ENCODE data around the gene AQP2. TPM values are rescaled to one million over a fixed set of nuclear protein-coding genes. Genes with fewer than 3 reads are reported as not detected.

The AQP2 gene
- total and polyA plus RNA-seq, 4 experiments from 2014 or later, result not detected

GRCh38 chr12:49959685-49960473 is 9.3 kb downstream of the AQP2 start:
- ChIA-PET CTCF (ENCODE audit: partially characterized antibody) (interaction anchor here (0.8 to 3.3 kb wide), 3 partner anchors 8 to 14 kb away, joined by 3 to 31 read pairs (median 20); no protein-coding TSS in a partner anchor), POLR2A (ENCODE audit: partially characterized antibody) (no interaction called here)
- peaks cover 6 to 13% (median 7%) of the 10 kb centered on the region in 4 donors for H3K4me1 Mint-ChIP-seq
- Histone ChIP-seq H3K4me1 (ENCODE audit: insufficient read depth, low read length) (no peaks in the 10 kb centered on the region), H3K27ac (ENCODE audit: low read depth, low read length) (no peak overlapping the region), H3K36me3 (ENCODE audit: insufficient read depth, low read length) (no peaks in the 10 kb centered on the region), H3K4me3 (ENCODE audit: low read length in 2 of 2) (no peak overlapping the region), H3K27me3 (ENCODE audit: insufficient read depth, low read length) (peaks cover 21% of the 10 kb centered on the region), H3K9me3 (ENCODE audit: control insufficient read depth in 1 of 2, low read length in 2 of 2) (no peaks in the 10 kb centered on the region)
- H3K27ac Mint-ChIP-seq, result no peak overlapping the region
- peak overlapping the region in 6 of 8 donors; percentile 41 to 78 (median 60) for H3K4me3 Mint-ChIP-seq
- intact Hi-C loops (cut with micrococcal nuclease), result loop anchor here (10.0 kb wide), 1 partner anchor 225 kb away; no protein-coding TSS in a partner anchor
- no peaks in the 10 kb centered on the region for H3K9me3 Mint-ChIP-seq
- no peak for DNase-seq
- H3K27me3 Mint-ChIP-seq, result peaks cover 52 to 66% of the 10 kb centered on the region in 2 donors
- H3K36me3 Mint-ChIP-seq, result peaks cover 0 to 5% of the 10 kb centered on the region in 2 donors

GRCh38 chr12:49960474-49961110 is 10.1 kb downstream of the AQP2 start:
- ChIA-PET CTCF (ENCODE audit: partially characterized antibody) (interaction anchor here (0.7 to 3.2 kb wide), 2 partner anchors 7 to 15 kb away, joined by 3 to 31 read pairs; no protein-coding TSS in a partner anchor), POLR2A (ENCODE audit: partially characterized antibody) (no interaction called here)
- Mint-ChIP-seq H3K36me3 (peaks cover 0 to 5% of the 10 kb centered on the region in 2 donors), H3K27ac (peak overlapping the region in 1 of 7 donors; percentile 58), H3K27me3 (peaks cover 52 to 68% of the 10 kb centered on the region in 2 donors), H3K9me3 (no peaks in the 10 kb centered on the region), H3K4me1 (peaks cover 5 to 13% (median 6%) of the 10 kb centered on the region in 4 donors), H3K4me3 (peak overlapping the region; percentile 41 to 78 (median 58))
- no peak for DNase-seq
- H3K9me3 ChIP-seq (ENCODE audit: control insufficient read depth in 1 of 2, low read length in 2 of 2), result no peaks in the 10 kb centered on the region
- no peak overlapping the region for H3K4me3 ChIP-seq (ENCODE audit: low read length in 2 of 2)
- H3K4me1 ChIP-seq (ENCODE audit: insufficient read depth, low read length), result no peaks in the 10 kb centered on the region
- peaks cover 21% of the 10 kb centered on the region for H3K27me3 ChIP-seq (ENCODE audit: insufficient read depth, low read length)
- intact Hi-C loops (cut with micrococcal nuclease), result loop anchor here (10.0 kb wide), 1 partner anchor 224 kb away; no protein-coding TSS in a partner anchor
- no peaks in the 10 kb centered on the region for H3K36me3 ChIP-seq (ENCODE audit: insufficient read depth, low read length)
- H3K27ac ChIP-seq (ENCODE audit: low read depth, low read length), result no peak overlapping the region

- H3K27ac ChIP-seq (ENCODE audit: low read depth, low read length), result no peak within 1 kb of the TSS
- peaks cover 21% of the 10 kb centered on the region for H3K27me3 ChIP-seq (ENCODE audit: insufficient read depth, low read length)
- H3K27ac Mint-ChIP-seq, result no peak within 1 kb of the TSS
- DNase-seq, result no peak
- H3K4me1 ChIP-seq (ENCODE audit: insufficient read depth, low read length), result no peaks in the 10 kb centered on the region
- H3K27me3 Mint-ChIP-seq, result peaks cover 53 to 68% of the 10 kb centered on the region in 2 donors
- CTCF ChIA-PET (ENCODE audit: partially characterized antibody), result interaction anchor here (0.7 kb wide), 1 partner anchor 16 kb away, joined by 3 read pairs; no protein-coding TSS in a partner anchor
- no peak within 1 kb of the TSS for H3K4me3 ChIP-seq (ENCODE audit: low read length in 2 of 2)
- intact Hi-C loops (cut with micrococcal nuclease), result loop anchor here (10.0 kb wide), 1 partner anchor 223 kb away; no protein-coding TSS in a partner anchor
- peak within 1 kb of the TSS; percentile 46 to 78 (median 58) for H3K4me3 Mint-ChIP-seq
- no peaks in the 10 kb centered on the region for H3K9me3 Mint-ChIP-seq
- H3K9me3 ChIP-seq (ENCODE audit: control insufficient read depth in 1 of 2, low read length in 2 of 2), result no peaks in the 10 kb centered on the region
- H3K36me3 ChIP-seq (ENCODE audit: insufficient read depth, low read length), result no peaks in the 10 kb centered on the region
- peaks cover 5 to 13% (median 6%) of the 10 kb centered on the region in 4 donors for H3K4me1 Mint-ChIP-seq
- H3K36me3 Mint-ChIP-seq, result peaks cover 0 to 5% of the 10 kb centered on the region in 2 donors
- POLR2A ChIA-PET (ENCODE audit: partially characterized antibody), result no interaction called here
These were observed 10.8 kb downstream of the AQP2 start, which contains the start of gene AQP5 for GRCh38 chr12:49961111-49961922. TSS of gene AQP5 (plus strand) at chr12:49961872. CDS start at chr12:49962018, 146 bp downstream.

GRCh38 chr12:49961993-49962764 is 11.6 kb downstream of the AQP2 start:
- no peaks in the 10 kb centered on the region for H3K36me3 ChIP-seq (ENCODE audit: insufficient read depth, low read length)
- no peak overlapping the region for H3K4me3 ChIP-seq (ENCODE audit: low read length in 2 of 2)
- POLR2A ChIA-PET (ENCODE audit: partially characterized antibody), result no interaction called here
- CTCF ChIA-PET (ENCODE audit: partially characterized antibody), result interaction anchor here (0.7 to 1.0 kb wide), 2 partner anchors 12 to 17 kb away, joined by 3 read pairs; no protein-coding TSS in a partner anchor
- H3K27me3 ChIP-seq (ENCODE audit: insufficient read depth, low read length), result peaks cover 21% of the 10 kb centered on the region
- peaks cover 51 to 70% of the 10 kb centered on the region in 2 donors for H3K27me3 Mint-ChIP-seq
- no peak overlapping the region for H3K27ac ChIP-seq (ENCODE audit: low read depth, low read length)
- H3K4me1 Mint-ChIP-seq, result peaks cover 6 to 19% (median 9%) of the 10 kb centered on the region in 4 donors
- H3K4me3 Mint-ChIP-seq, result peak overlapping the region in 1 of 8 donors; percentile 59
- no peak for DNase-seq
- H3K9me3 Mint-ChIP-seq, result no peaks in the 10 kb centered on the region
- H3K36me3 Mint-ChIP-seq, result peaks cover 0 to 5% of the 10 kb centered on the region in 2 donors
- H3K27ac Mint-ChIP-seq, result no peak overlapping the region
- intact Hi-C loops (cut with micrococcal nuclease), result loop anchor here (10.0 kb wide), 1 partner anchor 223 kb away; no protein-coding TSS in a partner anchor
- no peaks in the 10 kb centered on the region for H3K9me3 ChIP-seq (ENCODE audit: control insufficient read depth in 1 of 2, low read length in 2 of 2)
- peaks cover under 1% of the 10 kb centered on the region for H3K4me1 ChIP-seq (ENCODE audit: insufficient read depth, low read length)

GRCh38 chr12:49962861-49963765 is 12.6 kb downstream of the AQP2 start:
- Mint-ChIP-seq H3K4me1 (peaks cover 6 to 20% (median 10%) of the 10 kb centered on the region in 4 donors), H3K4me3 (peak overlapping the region in 1 of 8 donors; percentile 59), H3K9me3 (no peaks in the 10 kb centered on the region), H3K36me3 (peaks cover 0 to 5% of the 10 kb centered on the region in 2 donors), H3K27ac (peak overlapping the region in 1 of 7 donors; percentile 15), H3K27me3 (peaks cover 44 to 62% of the 10 kb centered on the region in 2 donors)
- Histone ChIP-seq H3K4me1 (ENCODE audit: insufficient read depth, low read length) (peaks cover 10% of the 10 kb centered on the region), H3K27me3 (ENCODE audit: insufficient read depth, low read length) (peaks cover 24% of the 10 kb centered on the region), H3K9me3 (ENCODE audit: control insufficient read depth in 1 of 2, low read length in 2 of 2) (no peaks in the 10 kb centered on the region), H3K27ac (ENCODE audit: low read depth, low read length) (no peak overlapping the region), H3K4me3 (ENCODE audit: low read length in 2 of 2) (no peak overlapping the region), H3K36me3 (ENCODE audit: insufficient read depth, low read length) (no peaks in the 10 kb centered on the region)
- POLR2A ChIA-PET (ENCODE audit: partially characterized antibody), result no interaction called here
- intact Hi-C loops (cut with micrococcal nuclease), result loop anchor here (10.0 kb wide), 1 partner anchor 222 kb away; no protein-coding TSS in a partner anchor
- CTCF ChIA-PET (ENCODE audit: partially characterized antibody), result interaction anchor here (0.7 to 1.2 kb wide), 3 partner anchors 12 to 18 kb away, joined by 3 read pairs; no protein-coding TSS in a partner anchor
- no peak for DNase-seq
